Smooth muscle cell (in vitro differentiated cells): ENCODE data around the gene CR1. TPM values are rescaled to one million over a fixed set of nuclear protein-coding genes. Genes with fewer than 3 reads are reported as not detected.

Source experiments
- DNase-seq: peaks from one replicate; lab custom pipeline; 2025; ENCODE audit not compliant: unreplicated experiment; lab: John Stamatoyannopoulos, UW
- H2AFZ ChIP-seq: fragments of 200-600 bp; sonication (generic); 2 replicates; pipeline ENCODE4 v1.6.0; 2016; ENCODE audit warnings: antibody characterized with exemption, low read depth, mild to moderate bottlenecking
- H3F3A ChIP-seq: fragments of 200-600 bp; sonication (generic); 2 replicates; pipeline ENCODE4 v1.6.0; 2017; ENCODE audit warnings: antibody characterized with exemption, low read depth
- H3K27ac ChIP-seq: fragments of 200-600 bp; sonication (generic); 2 replicates; pipeline ENCODE4 v1.5.1; 2016; ENCODE audit warnings: low read depth, mild to moderate bottlenecking
- H3K27me3 ChIP-seq: fragments of 200-600 bp; sonication (generic); 2 replicates; pipeline ENCODE4 v1.6.1; 2016; ENCODE audit warnings: low read depth, mild to moderate bottlenecking
- H3K36me3 ChIP-seq: fragments of 200-600 bp; sonication (generic); 2 replicates; pipeline ENCODE4 v1.5.1; 2016; ENCODE audit warnings: low read depth
- H3K4me1 ChIP-seq: fragments of 200-600 bp; sonication (generic); 2 replicates; pipeline ENCODE4 v1.5.1; 2016; ENCODE audit warnings: low read depth
- H3K4me2 ChIP-seq: fragments of 200-600 bp; sonication (generic); 2 replicates; pipeline ENCODE4 v1.6.0; 2016; ENCODE audit warnings: mild to moderate bottlenecking
- H3K4me3 ChIP-seq: fragments of 200-600 bp; sonication (generic); 2 replicates; pipeline ENCODE4 v1.5.1; 2016; ENCODE audit warnings: mild to moderate bottlenecking
- H3K79me2 ChIP-seq: fragments of 200-600 bp; sonication (generic); 2 replicates; pipeline ENCODE4 v1.6.0; 2016; ENCODE audit warnings: low read depth, mild to moderate bottlenecking
- H3K9ac ChIP-seq: fragments of 200-600 bp; sonication (generic); 2 replicates; pipeline ENCODE4 v1.6.0; 2016; ENCODE audit warnings: low read depth
- H3K9me3 ChIP-seq: fragments of 200-600 bp; sonication (generic); replicated peaks from 2 replicates; pipeline ENCODE4 v1.5.1; 2016; ENCODE audit warnings: low read depth
- H4K20me1 ChIP-seq: fragments of 200-600 bp; sonication (generic); 2 replicates; pipeline ENCODE4 v1.6.0; 2016; ENCODE audit warnings: low read depth
- WGBS: methylation state at CpG from one replicate; pipeline ENCODE4 v1.1.7; 2016; ENCODE audit warnings: low lambda C conversion rate; 5-methylcytosine and 5-hydroxymethylcytosine counted together
- polyA plus RNA-seq: library from polyadenylated mRNA; unstranded; fragments of >200 nt; fragmentation: Nextera tagmentation; extraction: Ambion mirVana; gene quantifications from 2 replicates; pipeline ENCODE4 v1.2.1, GENCODE V29; 2016
- total RNA-seq: library from RNA; depleted of rRNA; stranded (reverse); fragments of >200 nt; gene quantifications from 2 replicates; pipeline ENCODE4 v1.2.3, GENCODE V29; 2014
- TF ChIP-seq, protein P1 (sequence below): fragments of 200-600 bp; sonication (generic); IDR thresholded peaks from 2 replicates; pipeline ENCODE4 v1.5.1; 2017; ENCODE audit warnings: borderline replicate concordance, mild to moderate bottlenecking, antibody characterized with exemption; ENCODE audit not compliant: insufficient read depth, poor library complexity, severe bottlenecking

Gene CR1
- total and polyA plus RNA-seq, 2 experiments from 2014 or later = 0.25 TPM; not detected in 1

DNA sequence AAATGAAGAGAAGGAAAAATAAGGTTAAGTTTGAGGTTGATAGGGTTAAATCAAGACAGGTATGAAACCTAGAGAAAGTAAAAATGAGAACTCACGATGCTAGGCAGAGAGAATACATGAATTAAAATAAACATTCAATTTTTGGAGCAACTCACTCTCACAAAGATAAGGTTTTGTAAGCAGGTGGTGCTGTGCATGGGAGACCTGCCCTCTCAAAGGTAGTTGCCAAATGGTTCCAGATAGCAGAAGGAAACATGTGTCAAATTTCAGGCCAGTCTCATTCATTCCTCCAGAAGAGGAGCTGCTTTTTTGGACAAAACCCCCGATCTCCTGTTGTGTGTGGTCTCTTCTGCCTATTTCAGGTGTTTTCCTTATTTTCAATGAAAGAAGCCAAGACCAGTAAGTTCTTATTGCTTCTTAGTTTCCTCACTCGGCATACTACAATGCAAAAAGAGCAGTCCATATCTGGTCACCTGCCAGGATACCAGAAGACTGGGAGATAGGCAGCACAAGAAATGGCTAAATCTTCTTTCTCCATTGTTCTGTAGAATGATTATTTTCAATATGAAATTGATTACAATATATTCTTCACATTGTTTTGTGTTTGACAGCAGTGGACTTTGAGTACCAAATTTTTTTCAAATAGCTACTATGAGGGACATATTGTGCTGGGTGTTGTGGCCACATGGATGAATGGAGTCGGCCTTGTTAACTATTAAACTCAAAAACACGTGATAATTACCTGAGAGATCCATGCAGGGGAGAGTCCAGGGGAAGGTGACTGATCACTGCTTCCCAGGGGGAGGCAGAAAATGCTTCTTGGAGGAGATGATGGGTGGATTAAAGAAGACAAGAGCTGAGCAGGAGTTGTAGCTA is 152.6 kb downstream of the CR1 start:
- no peak for DNase-seq
- Histone ChIP-seq H3K9me3 (no peaks in the 10 kb centered on the region), H3K4me2 (no peak overlapping the region), H3K36me3 (no peaks in the 10 kb centered on the region), H3K4me3 (no peak overlapping the region), H3K4me1 (peaks cover 1% of the 10 kb centered on the region), H3K27me3 (peaks cover 3% of the 10 kb centered on the region), H3K9ac (no peak overlapping the region), H2AFZ (no peak overlapping the region), H3F3A (no peaks in the 10 kb centered on the region), H4K20me1 (no peaks in the 10 kb centered on the region), H3K79me2 (no peaks in the 10 kb centered on the region), H3K27ac (no peak overlapping the region)
- TF ChIP-seq, protein P1, sequence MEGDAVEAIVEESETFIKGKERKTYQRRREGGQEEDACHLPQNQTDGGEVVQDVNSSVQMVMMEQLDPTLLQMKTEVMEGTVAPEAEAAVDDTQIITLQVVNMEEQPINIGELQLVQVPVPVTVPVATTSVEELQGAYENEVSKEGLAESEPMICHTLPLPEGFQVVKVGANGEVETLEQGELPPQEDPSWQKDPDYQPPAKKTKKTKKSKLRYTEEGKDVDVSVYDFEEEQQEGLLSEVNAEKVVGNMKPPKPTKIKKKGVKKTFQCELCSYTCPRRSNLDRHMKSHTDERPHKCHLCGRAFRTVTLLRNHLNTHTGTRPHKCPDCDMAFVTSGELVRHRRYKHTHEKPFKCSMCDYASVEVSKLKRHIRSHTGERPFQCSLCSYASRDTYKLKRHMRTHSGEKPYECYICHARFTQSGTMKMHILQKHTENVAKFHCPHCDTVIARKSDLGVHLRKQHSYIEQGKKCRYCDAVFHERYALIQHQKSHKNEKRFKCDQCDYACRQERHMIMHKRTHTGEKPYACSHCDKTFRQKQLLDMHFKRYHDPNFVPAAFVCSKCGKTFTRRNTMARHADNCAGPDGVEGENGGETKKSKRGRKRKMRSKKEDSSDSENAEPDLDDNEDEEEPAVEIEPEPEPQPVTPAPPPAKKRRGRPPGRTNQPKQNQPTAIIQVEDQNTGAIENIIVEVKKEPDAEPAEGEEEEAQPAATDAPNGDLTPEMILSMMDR = no peak
- 90% methylated on average over 5 of the region's 5 CpGs for WGBS

DNA sequence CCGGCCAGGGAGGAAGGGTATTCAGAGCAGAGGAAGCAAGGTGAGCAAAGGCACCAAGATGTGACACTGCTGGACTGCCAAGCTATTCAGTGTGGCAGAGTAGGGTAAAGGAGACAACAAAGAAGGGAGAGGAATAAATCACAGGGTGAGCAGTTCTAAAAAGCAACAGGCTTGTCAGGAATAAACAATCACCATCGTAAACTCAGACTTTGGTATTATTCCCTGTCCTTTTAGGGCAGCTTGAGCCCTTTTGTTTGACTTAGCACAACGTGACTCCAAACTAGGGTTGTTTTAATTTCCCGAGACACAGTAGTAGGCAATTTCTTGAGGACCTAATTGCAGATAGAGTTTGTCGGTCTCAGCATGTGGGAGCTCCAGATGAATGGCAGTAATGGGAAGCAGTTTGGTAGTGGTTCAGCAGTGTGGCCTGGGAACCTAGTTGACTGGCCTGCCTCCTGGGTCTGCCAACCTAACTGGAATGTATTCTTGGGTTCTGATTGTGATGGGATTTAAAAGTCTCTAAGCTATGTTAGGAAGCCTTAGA is 153.3 kb downstream of the CR1 start:
- H3K79me2 ChIP-seq = no peaks in the 10 kb centered on the region
- no peak overlapping the region for H3K27ac ChIP-seq
- H3K27me3 ChIP-seq = peaks cover 3% of the 10 kb centered on the region
- peaks cover 3% of the 10 kb centered on the region for H3K4me1 ChIP-seq
- H3F3A ChIP-seq = no peaks in the 10 kb centered on the region
- no peak overlapping the region for H3K9ac ChIP-seq
- TF ChIP-seq, protein P1 = no peak
- H4K20me1 ChIP-seq = no peaks in the 10 kb centered on the region
- no peak overlapping the region for H3K4me3 ChIP-seq
- no peaks in the 10 kb centered on the region for H3K9me3 ChIP-seq
- H3K4me2 ChIP-seq = no peak overlapping the region
- 59% methylated on average over 5 of the region's 5 CpGs for WGBS
- no peaks in the 10 kb centered on the region for H3K36me3 ChIP-seq
- no peak overlapping the region for H2AFZ ChIP-seq
- no peak for DNase-seq

DNA sequence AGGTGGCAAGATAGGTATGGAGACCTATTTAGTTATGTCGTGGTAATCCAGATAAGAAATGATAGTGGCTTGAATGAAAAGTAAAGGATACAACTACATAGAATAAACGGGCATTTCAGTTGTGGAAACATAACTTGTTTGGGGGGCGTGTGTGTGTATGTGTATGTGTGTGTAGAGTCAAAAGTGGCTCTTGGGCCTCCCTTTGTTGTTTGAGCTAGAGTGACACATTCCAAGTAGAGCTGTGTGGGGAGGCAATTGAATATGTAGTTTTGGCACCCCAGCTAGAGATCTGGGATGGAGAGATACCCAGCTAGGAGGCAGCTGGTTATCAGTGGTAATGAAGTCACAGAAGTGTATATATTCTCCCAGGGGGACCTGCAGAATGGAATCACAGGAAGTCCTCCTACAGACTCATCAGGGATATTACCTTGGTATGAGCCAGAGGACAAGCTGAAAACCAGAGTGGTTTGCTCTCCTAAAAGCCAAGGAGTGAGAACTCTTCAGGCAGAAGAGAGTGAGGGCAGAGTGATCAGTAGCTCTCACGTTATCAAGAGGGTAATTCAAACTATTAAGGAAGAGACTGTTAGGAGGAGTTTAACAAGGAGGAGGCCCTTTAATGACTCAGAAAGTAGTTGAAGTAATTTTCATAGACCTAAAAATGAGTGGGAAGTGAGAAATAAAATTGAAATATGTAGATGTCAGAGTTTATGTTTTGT is 154.1 kb downstream of the CR1 start:
- H3K4me3 ChIP-seq = no peak overlapping the region
- H3F3A ChIP-seq = no peaks in the 10 kb centered on the region
- peaks cover 3% of the 10 kb centered on the region for H3K4me1 ChIP-seq
- TF ChIP-seq, protein P1 = no peak
- no peak overlapping the region for H3K9ac ChIP-seq
- H4K20me1 ChIP-seq = no peaks in the 10 kb centered on the region
- H3K27ac ChIP-seq = no peak overlapping the region
- H3K79me2 ChIP-seq = no peaks in the 10 kb centered on the region
- WGBS = 79% methylated on average over 4 of the region's 4 CpGs
- peaks cover 3% of the 10 kb centered on the region for H3K27me3 ChIP-seq
- no peak for DNase-seq
- no peak overlapping the region for H2AFZ ChIP-seq
- no peaks in the 10 kb centered on the region for H3K36me3 ChIP-seq
- H3K9me3 ChIP-seq = no peaks in the 10 kb centered on the region
- H3K4me2 ChIP-seq = no peak overlapping the region
